HL-60 (cell line): ENCODE data around the gene VTI1A.

Experiments
- CTCF ChIP-seq: IDR thresholded peaks from one replicate; pipeline ENCODE4 v1.5.1; 2011; ENCODE audit warnings: low read length, control low read depth, inconsistent platforms; ENCODE audit not compliant: insufficient read depth
- GABPA ChIP-seq: IDR thresholded peaks from 2 replicates; pipeline ENCODE4 v1.6.1; 2012; ENCODE audit warnings: low read depth
- POLR2AphosphoS5 ChIP-seq: IDR thresholded peaks from 2 replicates; pipeline ENCODE4 v1.6.1; 2012; ENCODE audit warnings: low read depth
- REST ChIP-seq: IDR thresholded peaks from 2 replicates; pipeline ENCODE4 v1.6.1; 2012; ENCODE audit warnings: low read depth; ENCODE audit not compliant: insufficient replicate concordance
- SPI1 ChIP-seq: IDR thresholded peaks from 2 replicates; pipeline ENCODE4 v1.6.1; 2012; ENCODE audit warnings: low read depth, mild to moderate bottlenecking, borderline replicate concordance

GRCh38 chr10:112583236-112583939 is 136.4 kb downstream of the VTI1A start:
- no peak for TF ChIP-seq CTCF
- TF ChIP-seq GABPA: no peak
- TF ChIP-seq POLR2AphosphoS5: no peak
- no peak for TF ChIP-seq REST
- no peak for TF ChIP-seq SPI1
